ENCODE measurements around the gene CORIN.
"Not testable (repeated sequence)": the region's sequence is repeated elsewhere in the genome, so short reads cannot be mapped to it uniquely, and the experiment has no call there.

The CORIN gene

GRCh38 chr4:47763279-47763678, 74.6 kb downstream of the CORIN start:
- H3K4me3 ChIP-seq (ENCODE audit: control insufficient read depth, low read depth, low read length): no peak overlapping the region
- DNase-seq (ENCODE audit: low read depth): no peak
- TF ChIP-seq, protein P1, sequence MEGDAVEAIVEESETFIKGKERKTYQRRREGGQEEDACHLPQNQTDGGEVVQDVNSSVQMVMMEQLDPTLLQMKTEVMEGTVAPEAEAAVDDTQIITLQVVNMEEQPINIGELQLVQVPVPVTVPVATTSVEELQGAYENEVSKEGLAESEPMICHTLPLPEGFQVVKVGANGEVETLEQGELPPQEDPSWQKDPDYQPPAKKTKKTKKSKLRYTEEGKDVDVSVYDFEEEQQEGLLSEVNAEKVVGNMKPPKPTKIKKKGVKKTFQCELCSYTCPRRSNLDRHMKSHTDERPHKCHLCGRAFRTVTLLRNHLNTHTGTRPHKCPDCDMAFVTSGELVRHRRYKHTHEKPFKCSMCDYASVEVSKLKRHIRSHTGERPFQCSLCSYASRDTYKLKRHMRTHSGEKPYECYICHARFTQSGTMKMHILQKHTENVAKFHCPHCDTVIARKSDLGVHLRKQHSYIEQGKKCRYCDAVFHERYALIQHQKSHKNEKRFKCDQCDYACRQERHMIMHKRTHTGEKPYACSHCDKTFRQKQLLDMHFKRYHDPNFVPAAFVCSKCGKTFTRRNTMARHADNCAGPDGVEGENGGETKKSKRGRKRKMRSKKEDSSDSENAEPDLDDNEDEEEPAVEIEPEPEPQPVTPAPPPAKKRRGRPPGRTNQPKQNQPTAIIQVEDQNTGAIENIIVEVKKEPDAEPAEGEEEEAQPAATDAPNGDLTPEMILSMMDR (conservative IDR thresholded peaks at IDR 0.05; ENCODE audit: control insufficient read depth, insufficient read depth, low read depth, low read length): no peak

DNA sequence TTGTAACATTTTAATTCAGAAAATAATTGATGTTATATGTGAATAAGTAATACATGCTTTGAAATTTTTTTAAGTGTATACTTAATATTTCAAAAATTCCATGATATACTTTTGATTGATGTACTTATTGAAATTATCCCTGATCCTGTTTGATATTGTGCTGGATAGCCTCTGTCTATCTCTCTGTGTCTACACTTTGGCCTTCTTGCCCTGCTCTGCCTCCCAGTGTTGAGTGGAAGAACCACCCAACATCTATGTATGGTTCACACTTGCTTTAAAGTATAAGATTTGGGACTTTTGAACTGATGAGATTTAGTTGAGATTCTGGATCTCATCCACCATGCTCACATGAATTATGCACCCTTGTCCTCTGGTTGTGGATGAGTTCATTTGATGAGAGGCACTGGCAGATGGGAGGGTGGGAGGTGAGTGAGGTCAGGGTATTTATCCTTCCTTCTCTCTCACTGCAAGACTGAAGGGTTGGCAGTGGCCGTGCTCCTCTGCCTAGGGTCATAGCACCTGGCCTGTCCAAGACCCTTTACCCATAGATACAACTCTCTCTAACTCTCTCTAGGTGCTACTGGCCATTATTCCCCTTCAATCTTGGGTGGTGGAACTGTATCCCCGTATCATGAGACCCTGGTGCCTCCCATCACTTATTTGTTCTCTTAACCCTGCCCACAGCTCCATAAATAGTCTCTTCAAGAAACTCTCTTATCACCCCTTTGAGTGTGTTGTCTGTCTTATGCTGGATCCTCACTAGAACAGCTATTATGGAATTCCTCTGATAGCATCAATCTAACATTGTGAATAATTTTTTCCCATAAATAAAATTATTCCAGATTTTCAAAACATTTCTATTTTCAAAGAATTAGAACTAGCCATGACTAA, 75.2 kb downstream of the CORIN start:
- no peak for DNase-seq (ENCODE audit: low read depth)
- H3K4me3 ChIP-seq (ENCODE audit: control insufficient read depth, low read depth, low read length): no peak overlapping the region
- TF ChIP-seq, protein P1 (conservative IDR thresholded peaks at IDR 0.05; ENCODE audit: control insufficient read depth, insufficient read depth, low read depth, low read length): no peak

- H3K4me3 ChIP-seq (ENCODE audit: control insufficient read depth, low read depth, low read length); DNase-seq (ENCODE audit: low read depth): not testable (repeated sequence)
Observed at GRCh38 chr4:47753316-47753715, 84.6 kb downstream of the CORIN start.

DNA sequence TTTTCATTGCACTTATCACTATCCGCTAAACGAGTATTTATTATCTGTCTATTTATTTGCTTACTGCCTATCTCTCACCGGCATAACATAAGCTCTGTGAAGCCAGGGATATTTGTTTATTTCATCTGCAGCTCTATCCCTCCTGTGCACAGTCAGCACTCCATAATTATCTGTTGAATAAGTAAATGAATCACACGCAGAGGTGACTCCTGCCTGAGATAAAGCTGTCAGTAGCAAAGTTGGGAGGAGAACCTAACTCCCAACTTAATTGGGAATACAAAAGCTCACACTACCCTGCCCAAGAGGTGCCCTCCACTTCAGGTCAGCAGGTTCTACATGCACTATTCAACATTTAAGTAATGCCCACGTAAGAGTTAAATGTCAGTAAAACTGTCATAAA, 85.7 kb downstream of the CORIN start:
- no peak for DNase-seq (ENCODE audit: low read depth)
- H3K4me3 ChIP-seq (ENCODE audit: control insufficient read depth, low read depth, low read length): no peak overlapping the region
- TF ChIP-seq, protein P1 (conservative IDR thresholded peaks at IDR 0.05; ENCODE audit: control insufficient read depth, insufficient read depth, low read depth, low read length): no peak

GRCh38 chr4:47750788-47751187, 87.1 kb downstream of the CORIN start:
- H3K4me3 ChIP-seq (ENCODE audit: control insufficient read depth, low read depth, low read length): no peak overlapping the region
- TF ChIP-seq, protein P1 (conservative IDR thresholded peaks at IDR 0.05; ENCODE audit: control insufficient read depth, insufficient read depth, low read depth, low read length): no peak
- no peak for DNase-seq (ENCODE audit: low read depth)

- DNase-seq (ENCODE audit: low read depth): no peak
- H3K4me3 ChIP-seq (ENCODE audit: control insufficient read depth, low read depth, low read length): no peak overlapping the region
- TF ChIP-seq, protein P1 (conservative IDR thresholded peaks at IDR 0.05; ENCODE audit: control insufficient read depth, insufficient read depth, low read depth, low read length): no peak
Observed at GRCh38 chr4:47749858-47750257, 88.0 kb downstream of the CORIN start.

DNA sequence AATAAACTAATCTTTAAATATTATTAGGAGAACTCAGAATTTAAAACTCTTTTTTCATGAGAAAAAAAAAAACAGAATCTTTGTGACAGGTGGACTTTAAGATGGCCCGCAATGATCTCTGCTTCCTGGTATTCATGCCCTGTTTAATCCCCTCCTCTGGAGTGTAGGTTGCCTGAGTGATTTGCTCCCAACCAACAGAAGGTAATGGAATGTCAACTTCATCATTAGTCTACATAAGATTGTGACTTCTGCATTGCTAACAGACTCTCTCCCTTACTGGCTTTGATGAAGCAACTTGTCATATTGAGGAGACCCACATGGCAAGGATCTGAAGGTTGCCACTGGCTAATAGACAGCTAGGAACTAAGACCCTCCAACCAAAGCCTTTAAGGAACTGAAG, 88.8 kb downstream of the CORIN start:
- TF ChIP-seq, protein P1 (conservative IDR thresholded peaks at IDR 0.05; ENCODE audit: control insufficient read depth, insufficient read depth, low read depth, low read length): no peak
- no peak overlapping the region for H3K4me3 ChIP-seq (ENCODE audit: control insufficient read depth, low read depth, low read length)
- no peak for DNase-seq (ENCODE audit: low read depth)
